HepG2 (cell line): Measurements from ENCODE around the gene FAM174C. TPM values are rescaled to one million over a fixed set of nuclear protein-coding genes. Genes with fewer than 3 reads are reported as not detected.

ENCODE experiments used
- ATM ChIP-seq: fragments of 450-650 bp; IDR thresholded peaks from 2 replicates; pipeline ENCODE4 v1.7.1; 2017; ENCODE audit warnings: mild to moderate bottlenecking, borderline replicate concordance
- GZF1 ChIP-seq: sonication (generic); formaldehyde crosslinking; IDR thresholded peaks from 2 replicates; pipeline ENCODE4 v1.5.1; 2020; ENCODE audit warnings: mild to moderate bottlenecking, missing genetic modification reagents
- HMG20B ChIP-seq: conservative IDR thresholded peaks from 2 replicates; pipeline ENCODE4 v1.6.1; 2016; ENCODE audit warnings: missing genetic modification reagents, missing compliant biosample characterization
- HOXA5 ChIP-seq: sonication (generic); formaldehyde crosslinking; IDR thresholded peaks from 2 replicates; pipeline ENCODE4 v1.4.0; 2020; ENCODE audit warnings: missing genetic modification reagents
- KLF9 ChIP-seq: IDR thresholded peaks from 2 replicates; pipeline ENCODE4 v1.6.1; 2016; ENCODE audit warnings: low read depth
- NFYB ChIP-seq: sonication (generic); formaldehyde crosslinking; IDR thresholded peaks from 2 replicates; pipeline ENCODE4 v1.4.0; 2020; ENCODE audit warnings: missing genetic modification reagents
- PHF21A ChIP-seq: sonication (generic); formaldehyde crosslinking; IDR thresholded peaks from 2 replicates; pipeline ENCODE4 v1.5.0; 2020; ENCODE audit warnings: mild to moderate bottlenecking, missing genetic modification reagents
- PHF8 ChIP-seq: sonication (generic); formaldehyde crosslinking; IDR thresholded peaks from 2 replicates; pipeline ENCODE4 v1.5.0; 2020; ENCODE audit warnings: missing genetic modification reagents
- POLR2AphosphoS5 ChIP-seq: IDR thresholded peaks from 2 replicates; pipeline ENCODE4 v1.6.1; 2012; ENCODE audit warnings: low read depth, low read length
- REPIN1 ChIP-seq: sonication (generic); formaldehyde crosslinking; IDR thresholded peaks from 2 replicates; pipeline ENCODE4 v1.8.0; 2022; ENCODE audit warnings: missing genetic modification reagents, low read depth, mild to moderate bottlenecking, borderline replicate concordance
- SNAPC2 ChIP-seq: sonication (generic); formaldehyde crosslinking; IDR thresholded peaks from 2 replicates; pipeline ENCODE4 v1.8.1; 2022; ENCODE audit warnings: mild to moderate bottlenecking, missing genetic modification reagents
- SP5 ChIP-seq: IDR thresholded peaks from 2 replicates; pipeline ENCODE4 v1.6.1; 2016; ENCODE audit warnings: low read depth, borderline replicate concordance
- TARDBP ChIP-seq: sonication (generic); formaldehyde crosslinking; IDR thresholded peaks from 2 replicates; pipeline ENCODE4 v1.8.0; 2022; ENCODE audit warnings: mild to moderate bottlenecking, missing genetic modification reagents
- USF2 ChIP-seq, 2 experiments: sonication (generic) in 1 of 2; formaldehyde crosslinking in 1 of 2; IDR thresholded peaks; 2 replicates each; pipeline versions ENCODE4 v1.5.1 to v1.6.1; 2011 to 2020; ENCODE audit warnings: borderline replicate concordance in 1 of 2, low read depth in 1 of 2, low read length in 1 of 2, mild to moderate bottlenecking in 1 of 2, missing genetic modification reagents in 1 of 2, moderate library complexity in 1 of 2
- ZFAT ChIP-seq: sonication (generic); formaldehyde crosslinking; conservative IDR thresholded peaks from 2 replicates; pipeline ENCODE4 v1.8.1; 2023; ENCODE audit warnings: missing genetic modification reagents, inconsistent platforms
- ZFP62 ChIP-seq: sonication (generic); formaldehyde crosslinking; IDR thresholded peaks from 2 replicates; pipeline ENCODE4 v1.4.0; 2020; ENCODE audit warnings: missing genetic modification reagents
- ZMAT3 ChIP-seq: sonication (generic); formaldehyde crosslinking; conservative IDR thresholded peaks from 2 replicates; pipeline ENCODE4 v1.7.0; 2021; ENCODE audit warnings: missing genetic modification reagents
- ZMAT5 ChIP-seq: sonication (generic); formaldehyde crosslinking; IDR thresholded peaks from 2 replicates; pipeline ENCODE4 v1.5.0; 2020; ENCODE audit warnings: mild to moderate bottlenecking, low read depth, missing genetic modification reagents, borderline replicate concordance
- ZNF362 ChIP-seq: sonication (generic); formaldehyde crosslinking; IDR thresholded peaks from 2 replicates; pipeline ENCODE4 v1.4.0; 2020; ENCODE audit warnings: missing genetic modification reagents, mild to moderate bottlenecking, borderline replicate concordance
- ZNF512B ChIP-seq: sonication (generic); formaldehyde crosslinking; IDR thresholded peaks from 2 replicates; pipeline ENCODE4 v1.5.1; 2020; ENCODE audit warnings: missing genetic modification reagents, mild to moderate bottlenecking, borderline replicate concordance
- ZNF543 ChIP-seq: sonication (generic); formaldehyde crosslinking; IDR thresholded peaks from 2 replicates; pipeline ENCODE4 v1.4.0; 2020; ENCODE audit warnings: mild to moderate bottlenecking, missing genetic modification reagents
- ZNF605 ChIP-seq: sonication (generic); formaldehyde crosslinking; IDR thresholded peaks from 2 replicates; pipeline ENCODE4 v1.8.0; 2022; ENCODE audit warnings: mild to moderate bottlenecking, missing genetic modification reagents
- ZNF674 ChIP-seq: sonication (generic); formaldehyde crosslinking; IDR thresholded peaks from 2 replicates; pipeline ENCODE4 v1.5.0; 2020; ENCODE audit warnings: low read depth, mild to moderate bottlenecking, missing genetic modification reagents
- polyA plus RNA-seq, 8 experiments: library from polyadenylated mRNA; depleted of rRNA in 3 of 8; stranded (reverse) in 7 of 8; unstranded in 1 of 8; fragments of >200 nt; fragmentation: Illumina TruSeq in 4 of 8; extraction: Trizol in 4 of 8; gene quantifications; 2 replicates each; pipeline versions ENCODE4 v1.2.1 to v1.2.3, GENCODE V29; 2011 to 2016; ENCODE audit warnings: low read depth in 4 of 8, missing spikeins in 1 of 8, mixed read lengths in 1 of 8; ENCODE audit not compliant: insufficient read depth in 1 of 8
- total RNA-seq, 5 experiments: library from RNA; depleted of rRNA; stranded (reverse); fragments of >200 nt; fragmentation: Illumina TruSeq; extraction: Trizol; gene quantifications; 2 replicates each; pipeline ENCODE4 v1.2.3, GENCODE V29; 2016; ENCODE audit warnings: low read depth in 1 of 5
- TF ChIP-seq, protein P1 (sequence below): IDR thresholded peaks from 2 replicates; pipeline ENCODE4 v1.6.1; 2016; ENCODE audit warnings: missing genetic modification reagents, missing compliant biosample characterization

The FAM174C gene
- total and polyA plus RNA-seq, 2 of the 13 experiments (the other 11 are each of a cell fraction or from before 2014, with no cell fraction given) = 19.5 to 31.3 TPM

DNA sequence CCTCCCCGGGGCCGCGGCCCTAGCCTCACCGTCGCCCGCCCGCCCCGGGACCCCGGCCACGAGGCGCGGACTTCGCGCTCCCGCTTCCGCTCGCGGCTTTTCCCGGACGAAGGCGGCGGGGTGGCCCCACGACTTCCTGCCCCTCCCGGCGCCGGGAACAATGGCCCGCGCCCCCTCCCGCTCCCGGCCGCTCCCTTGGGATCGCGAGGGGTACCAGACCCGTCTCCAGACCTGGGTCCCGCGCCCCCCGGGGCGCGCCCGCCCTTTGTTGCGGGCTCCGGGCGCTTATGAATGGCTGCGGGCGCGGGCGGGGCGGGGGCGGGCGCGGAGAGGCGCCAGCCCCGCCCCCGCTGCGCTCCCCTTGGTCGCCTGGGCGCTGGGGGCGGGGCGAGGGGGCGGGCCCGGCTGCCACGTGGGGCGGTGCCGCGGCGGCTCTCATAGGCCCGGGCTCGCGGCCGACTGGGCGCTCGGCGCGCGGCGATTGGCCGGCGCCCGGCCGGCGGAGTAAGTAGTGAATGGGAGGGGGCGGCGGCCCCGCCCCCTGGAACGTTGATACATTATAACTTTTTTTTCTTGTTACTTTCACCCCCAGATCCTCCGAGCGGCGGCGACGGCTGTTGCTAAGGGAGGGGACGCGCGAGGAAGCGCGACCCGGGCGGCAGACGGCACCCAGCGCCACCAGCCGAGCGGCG is 25.9 kb upstream of the FAM174C start (continued):
- no peak for TF ChIP-seq ATM
- no peak for TF ChIP-seq ZNF512B
- no peak for TF ChIP-seq GZF1 (CRISPR knock-in tag)
- peak; percentile 84; the same call in 1 of the 2 replicates for TF ChIP-seq ZMAT3 (CRISPR knock-in tag)
- TF ChIP-seq TARDBP (CRISPR knock-in tag) = peak; percentile 70; the same call in 1 of the 2 replicates
- TF ChIP-seq ZNF674 (CRISPR knock-in tag) = no peak
- TF ChIP-seq ZNF605 (CRISPR knock-in tag) = no peak
- TF ChIP-seq NFYB (CRISPR knock-in tag) = peak; percentile 62
- peak; percentile 9; the same call in 1 of the 2 replicates for TF ChIP-seq ZNF543 (CRISPR knock-in tag)
- TF ChIP-seq PHF8 (CRISPR knock-in tag) = peak; percentile 36; the same call in 1 of the 2 replicates
- no peak for TF ChIP-seq ZFAT (CRISPR knock-in tag)
- TF ChIP-seq ZFP62 (CRISPR knock-in tag) = 0 out of 2 replicates have a peak, but pooled peaks have one; percentile 12
- TF ChIP-seq ZNF362 = peak; percentile 87
- 0 out of 2 replicates have a peak, but pooled peaks have one; percentile 15 for TF ChIP-seq SP5 (CRISPR knock-in tag)
- TF ChIP-seq SNAPC2 (CRISPR knock-in tag) = no peak
- TF ChIP-seq HMG20B (CRISPR knock-in tag) = no peak
- TF ChIP-seq PHF21A (CRISPR knock-in tag) = peak; percentile 85
- peak; percentile 90 for TF ChIP-seq POLR2AphosphoS5
- TF ChIP-seq USF2 (IDR thresholded peaks at IDR 0.05; ENCODE audit: low read depth, low read length) = no peak
- TF ChIP-seq USF2 (CRISPR knock-in tag; IDR thresholded peaks at IDR 0.05; ENCODE audit: borderline replicate concordance) = no peak
- no peak for TF ChIP-seq HOXA5
- TF ChIP-seq, protein P1, sequence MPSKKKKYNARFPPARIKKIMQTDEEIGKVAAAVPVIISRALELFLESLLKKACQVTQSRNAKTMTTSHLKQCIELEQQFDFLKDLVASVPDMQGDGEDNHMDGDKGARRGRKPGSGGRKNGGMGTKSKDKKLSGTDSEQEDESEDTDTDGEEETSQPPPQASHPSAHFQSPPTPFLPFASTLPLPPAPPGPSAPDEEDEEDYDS (CRISPR knock-in tag) = peak; percentile 82
- no peak for TF ChIP-seq KLF9
- no peak for TF ChIP-seq ZMAT5 (CRISPR knock-in tag)
- TF ChIP-seq REPIN1 = 0 out of 2 replicates have a peak, but pooled peaks have one; percentile 6
